NCI-H146 (cell line): ENCODE results near the gene PRDM2.

Experiments
- DNase-seq: peaks from one replicate; lab custom pipeline; 2025; lab: John Stamatoyannopoulos, UW

Gene PRDM2

DNA sequence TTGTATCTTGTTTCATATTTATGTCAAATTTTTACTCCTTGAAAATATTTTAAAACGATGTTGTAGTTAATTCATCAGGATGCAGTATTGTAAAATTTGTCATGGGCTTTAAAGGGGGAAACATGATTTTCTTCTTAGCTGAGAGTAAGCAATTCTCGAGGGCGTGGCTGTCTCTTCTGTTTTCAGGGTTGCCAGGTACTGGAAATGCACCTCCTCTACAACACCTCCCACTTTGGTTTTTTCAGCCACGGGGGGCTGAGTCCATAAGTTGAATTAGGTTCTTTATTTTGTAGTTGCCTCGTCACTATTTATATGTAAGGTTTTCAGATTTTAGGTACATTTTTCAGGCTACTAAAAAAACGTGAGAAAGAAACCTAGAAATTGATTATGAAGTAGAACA lies 64.0 kb downstream of the PRDM2 start:
- DNase-seq, result no peak

- DNase-seq, result no peak
Measured at GRCh38 chr1:13764588-13765332, 64.8 kb downstream of the PRDM2 start.

DNA sequence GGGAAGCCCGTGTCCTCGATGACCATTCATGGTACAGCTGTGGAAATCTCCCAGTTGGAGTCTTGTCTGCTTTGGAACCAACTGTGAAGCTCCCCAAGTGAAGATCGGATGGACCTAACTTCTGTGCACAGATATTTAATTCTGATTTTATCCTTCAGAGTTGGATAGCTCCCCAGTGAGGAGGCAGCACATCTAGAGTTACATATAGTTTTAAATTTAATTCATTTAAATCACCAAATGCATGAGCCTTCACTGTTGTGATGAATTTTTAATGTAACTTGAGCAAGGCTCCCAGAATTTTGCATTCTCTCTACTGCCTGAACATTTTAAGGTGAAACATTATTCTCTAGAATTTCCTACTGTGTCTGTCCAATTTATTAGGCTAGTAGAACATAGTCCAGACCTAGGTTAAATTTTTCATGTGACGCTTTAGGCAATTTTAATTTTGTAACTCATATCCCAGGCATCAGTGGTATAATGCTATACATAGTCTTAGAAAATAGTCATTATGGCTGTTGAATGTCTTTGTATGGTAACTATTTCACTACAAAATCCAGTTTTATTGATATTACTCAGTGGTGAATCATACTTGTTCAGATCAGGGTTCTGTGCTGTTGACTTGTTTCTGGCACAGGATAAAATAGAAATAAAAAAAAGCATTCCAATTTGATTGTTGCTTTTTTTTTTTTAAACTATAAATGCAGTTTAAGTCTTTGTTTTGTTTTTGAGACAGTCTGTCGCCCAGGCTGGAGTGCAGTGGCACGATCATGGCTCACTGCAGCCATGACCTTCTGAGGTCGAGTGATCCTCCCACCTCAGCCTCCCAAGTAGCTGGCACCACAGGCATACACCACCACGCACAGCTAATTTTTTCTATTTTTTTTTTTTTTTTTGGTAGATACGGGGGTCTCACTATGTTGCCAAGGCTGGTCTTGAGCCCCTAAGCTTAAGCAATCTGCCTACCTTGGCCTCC lies 66.9 kb downstream of the PRDM2 start:
- no peak for DNase-seq

- DNase-seq, result no peak
Measured at GRCh38 chr1:13769212-13769611, 69.2 kb downstream of the PRDM2 start.

DNA sequence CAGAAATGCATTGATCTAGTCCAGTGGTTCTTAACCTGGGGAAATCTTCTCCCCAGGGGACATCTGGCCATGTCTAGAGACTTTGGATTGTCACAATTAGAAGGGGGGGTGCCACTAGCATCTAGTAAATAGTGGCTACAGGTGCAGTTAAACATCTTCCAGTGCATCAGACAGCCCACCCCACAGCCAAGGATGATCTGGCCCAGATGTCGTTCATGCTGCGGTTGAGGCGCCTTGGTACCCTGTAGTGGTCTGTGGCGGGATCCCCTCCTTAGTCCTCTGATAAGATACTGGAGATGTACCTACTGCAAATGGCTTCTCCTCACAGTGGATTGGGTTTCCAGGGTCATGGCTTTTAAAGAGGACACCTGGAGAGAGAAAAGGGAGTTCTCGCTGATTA lies 69.8 kb downstream of the PRDM2 start:
- DNase-seq, result no peak

- DNase-seq, result no peak
Measured at GRCh38 chr1:13770743-13771142, 70.8 kb downstream of the PRDM2 start.

DNA sequence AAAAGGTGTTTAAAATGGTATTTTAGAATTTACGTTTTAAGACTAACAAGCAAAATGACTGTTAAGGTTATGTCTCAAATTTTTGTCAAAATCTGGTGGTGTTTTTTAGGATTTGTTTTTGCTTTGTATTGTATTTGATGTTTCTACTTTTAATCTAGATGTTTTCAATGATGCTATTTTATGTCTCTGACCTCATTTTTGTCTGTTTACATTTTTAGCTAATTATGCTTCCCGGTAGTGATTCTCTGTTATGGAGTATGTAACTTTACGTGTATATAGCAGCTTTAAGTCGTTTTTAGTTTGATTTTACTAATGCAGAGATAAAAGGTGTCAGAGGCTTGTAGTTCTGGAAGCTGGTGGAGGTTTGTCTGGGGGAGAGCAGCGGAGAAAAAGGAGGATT lies 71.8 kb downstream of the PRDM2 start:
- DNase-seq, result no peak

DNA sequence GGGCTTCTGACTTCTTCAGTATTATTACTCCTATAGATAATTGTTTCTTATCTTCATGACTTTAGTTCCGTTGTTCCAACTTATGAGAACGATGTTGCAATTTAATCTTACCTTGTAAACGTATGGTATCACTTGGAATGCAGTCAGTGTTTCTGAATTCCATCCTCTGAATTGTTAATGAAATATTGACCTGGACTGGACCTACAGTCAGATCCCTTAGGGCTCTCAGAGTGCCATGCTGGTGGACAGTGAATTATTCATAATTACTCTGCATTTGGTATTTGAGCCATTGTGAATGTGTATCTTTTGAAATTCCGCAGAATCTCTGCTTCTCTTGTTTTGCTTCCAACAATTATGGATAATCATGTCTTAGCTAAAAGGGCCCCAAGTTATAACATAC lies 72.3 kb downstream of the PRDM2 start:
- no peak for DNase-seq

- no peak for DNase-seq
Measured at GRCh38 chr1:13774121-13774520, 74.1 kb downstream of the PRDM2 start.

GRCh38 chr1:13775459-13775858 lies 75.5 kb downstream of the PRDM2 start:
- no peak for DNase-seq

GRCh38 chr1:13775916-13776315 lies 75.9 kb downstream of the PRDM2 start:
- no peak for DNase-seq

- no peak for DNase-seq
Measured at GRCh38 chr1:13778431-13778830, 78.4 kb downstream of the PRDM2 start.

DNA sequence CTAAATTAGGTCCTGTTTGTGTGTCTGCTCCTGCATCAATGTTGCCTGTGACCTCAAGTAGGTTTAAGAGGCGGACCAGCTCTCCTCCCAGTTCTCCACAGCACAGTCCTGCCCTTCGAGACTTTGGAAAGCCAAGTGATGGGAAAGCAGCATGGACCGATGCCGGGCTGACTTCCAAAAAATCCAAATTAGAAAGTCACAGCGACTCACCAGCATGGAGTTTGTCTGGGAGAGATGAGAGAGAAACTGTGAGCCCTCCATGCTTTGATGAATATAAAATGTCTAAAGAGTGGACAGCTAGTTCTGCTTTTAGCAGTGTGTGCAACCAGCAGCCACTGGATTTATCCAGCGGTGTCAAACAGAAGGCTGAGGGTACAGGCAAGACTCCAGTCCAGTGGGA lies 79.9 kb downstream of the PRDM2 start:
- DNase-seq, result no peak

GRCh38 chr1:13780780-13781179 lies 80.8 kb downstream of the PRDM2 start:
- no peak for DNase-seq

GRCh38 chr1:13781228-13781627 lies 81.2 kb downstream of the PRDM2 start:
- DNase-seq, result no peak

GRCh38 chr1:13781907-13782633 lies 82.1 kb downstream of the PRDM2 start:
- DNase-seq, result no peak

- no peak for DNase-seq
Measured at GRCh38 chr1:13782634-13783360, 82.8 kb downstream of the PRDM2 start.

DNA sequence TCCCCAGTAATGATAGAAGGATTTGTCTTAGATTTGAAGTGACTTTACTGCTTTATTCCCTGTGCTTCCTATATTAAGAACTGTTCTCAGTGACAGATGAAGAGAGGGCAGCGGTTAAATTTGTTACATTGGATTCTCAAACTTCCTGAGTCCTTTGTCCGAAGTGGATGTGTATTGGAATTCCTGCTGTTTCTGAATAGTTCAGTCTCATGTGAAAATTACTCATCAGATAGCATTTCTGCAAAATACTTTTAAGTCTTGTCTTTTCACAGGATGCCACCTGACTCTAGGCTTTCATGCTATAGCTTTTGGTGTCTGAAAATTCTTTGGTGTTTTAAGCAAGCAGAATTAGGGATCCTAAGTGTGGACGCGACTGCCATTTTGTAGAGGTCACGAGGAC lies 83.6 kb downstream of the PRDM2 start:
- DNase-seq, result no peak

- DNase-seq, result no peak
Measured at GRCh38 chr1:13784971-13785370, 85.0 kb downstream of the PRDM2 start.

DNA sequence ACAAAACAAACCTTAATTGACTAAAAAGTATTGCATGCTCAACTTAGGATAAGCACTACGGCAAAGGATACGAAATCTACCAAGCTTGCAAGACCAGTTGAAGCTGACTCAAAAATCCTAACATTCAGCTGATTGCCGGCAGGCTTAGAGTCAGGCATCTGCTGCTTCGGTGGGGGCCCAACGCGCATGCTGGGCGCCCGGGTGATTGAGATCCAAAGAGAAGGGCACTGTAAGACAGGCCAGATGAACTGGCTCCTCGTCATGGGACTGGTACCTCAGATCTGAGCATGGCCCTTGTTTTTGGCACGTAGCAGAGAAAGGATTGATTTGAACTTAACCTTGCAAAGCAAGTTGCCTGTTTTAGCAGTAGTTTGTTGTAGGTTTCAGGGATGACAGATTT lies 86.6 kb downstream of the PRDM2 start:
- no peak for DNase-seq

- DNase-seq, result no peak
Measured at GRCh38 chr1:13788795-13789194, 88.8 kb downstream of the PRDM2 start.
